GM19463 (cell line): ENCODE measurements around the gene H2AZ2.
"Not testable (repeated sequence)": the region's sequence is repeated elsewhere in the genome, so short reads cannot be mapped to it uniquely, and the experiment has no call there.

Experiments used
- ATAC-seq: cut with Tn5 transposase; IDR thresholded peaks from one replicate; pipeline ENCODE4 v1.9.1; 2021; ENCODE audit warnings: mild to moderate bottlenecking, moderate library complexity; ENCODE audit not compliant: unreplicated experiment

The H2AZ2 gene

DNA sequence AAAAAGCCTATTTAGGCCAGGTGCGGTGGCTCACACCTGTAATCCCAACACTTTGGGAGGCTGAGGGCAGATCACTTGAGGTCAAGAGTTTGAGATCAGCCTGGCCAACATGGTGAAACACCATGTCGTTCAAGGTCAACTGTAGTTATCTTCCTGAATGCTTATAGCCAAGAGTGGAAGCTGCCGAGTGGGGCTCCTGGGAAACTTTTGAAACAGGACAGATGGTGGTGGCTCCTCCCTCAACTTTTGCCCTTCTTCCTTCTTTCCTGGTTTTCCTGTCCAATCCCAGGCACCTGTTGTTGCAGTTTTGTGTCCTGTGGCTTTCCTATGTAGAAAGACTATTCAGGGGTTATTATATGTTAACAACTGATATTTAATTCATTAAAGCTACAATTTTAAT lies 60.1 kb downstream of the H2AZ2 start:
- no peak for ATAC-seq

DNA sequence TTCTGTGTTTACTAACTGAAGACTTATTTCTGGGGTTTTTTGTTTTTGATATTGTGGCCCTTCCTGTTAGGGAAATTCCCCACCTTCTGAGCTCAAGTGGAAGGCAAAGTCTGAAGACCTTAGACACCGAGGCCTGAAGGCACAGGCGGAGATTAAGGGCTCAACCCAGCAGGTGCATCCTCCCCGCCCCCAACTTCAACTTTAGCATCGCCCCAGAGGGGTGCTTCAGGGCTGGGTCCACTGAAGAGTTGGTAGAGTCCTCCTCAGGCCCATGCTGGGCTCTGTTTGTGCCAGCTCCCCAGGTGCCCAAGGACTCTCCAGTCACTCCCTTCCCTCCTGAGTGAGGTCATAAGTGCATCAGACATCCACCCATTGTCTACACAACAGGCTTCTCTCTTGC lies 60.8 kb downstream of the H2AZ2 start:
- no peak for ATAC-seq

DNA sequence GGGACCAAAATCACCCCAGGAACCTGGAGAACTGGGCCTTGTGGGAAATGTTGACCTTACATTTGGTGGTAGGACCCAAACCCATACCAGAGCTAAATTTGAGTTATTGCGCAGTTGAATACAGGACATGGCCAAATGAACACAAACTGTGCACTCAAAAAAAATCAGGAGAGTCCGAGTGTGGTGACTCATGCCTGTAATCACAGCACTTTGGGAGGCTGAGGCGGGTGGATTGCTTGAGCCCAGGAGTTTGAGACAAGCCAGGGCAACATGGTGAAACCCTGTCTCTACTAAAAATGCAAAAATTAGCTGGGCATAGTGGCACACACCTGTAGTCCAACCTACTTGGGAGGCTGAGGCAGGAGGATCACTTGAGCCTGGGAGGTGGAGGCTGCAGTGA lies 62.7 kb downstream of the H2AZ2 start:
- not testable (repeated sequence) for ATAC-seq

DNA sequence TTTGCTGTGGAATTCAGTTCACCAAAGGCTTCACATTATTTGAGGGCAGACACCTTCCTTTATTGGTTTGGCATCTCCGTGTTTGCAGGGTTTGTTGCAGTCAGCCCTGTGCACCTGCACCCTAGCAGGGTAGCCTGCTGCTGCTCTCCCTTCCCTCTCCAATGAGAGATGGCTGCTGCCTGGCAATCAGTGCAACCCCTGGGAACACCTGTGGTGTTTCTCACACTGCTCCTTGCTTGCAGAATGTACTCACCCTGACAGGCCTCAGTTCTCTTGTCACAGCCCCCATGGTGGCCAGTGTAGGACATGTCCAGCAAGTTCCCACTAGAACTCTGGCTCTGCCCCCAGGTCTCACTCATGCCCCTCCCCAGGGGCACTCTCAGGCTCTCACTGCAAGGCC lies 63.5 kb downstream of the H2AZ2 start:
- no peak for ATAC-seq

GRCh38 chr7:44783407-44783806 lies 64.5 kb downstream of the H2AZ2 start:
- no peak for ATAC-seq

GRCh38 chr7:44782460-44782859 lies 65.4 kb downstream of the H2AZ2 start:
- no peak for ATAC-seq
